NCI-H2081 treated with DMSO at 0.1 percent for 48 hours (cell line): ENCODE data around the gene ANKFY1.
"Not testable (repeated sequence)": the region's sequence is repeated elsewhere in the genome, so short reads cannot be mapped to it uniquely, and the experiment has no call there.

Experiments used
- DNase-seq: peaks from one replicate; lab custom pipeline; 2025; lab: John Stamatoyannopoulos, UW

Gene ANKFY1

GRCh38 chr17:4256952-4257351 is 6.8 kb downstream of the ANKFY1 start:
- DNase-seq = no peak

- DNase-seq = not testable (repeated sequence)
Observed at GRCh38 chr17:4255271-4255670, 8.5 kb downstream of the ANKFY1 start.

DNA sequence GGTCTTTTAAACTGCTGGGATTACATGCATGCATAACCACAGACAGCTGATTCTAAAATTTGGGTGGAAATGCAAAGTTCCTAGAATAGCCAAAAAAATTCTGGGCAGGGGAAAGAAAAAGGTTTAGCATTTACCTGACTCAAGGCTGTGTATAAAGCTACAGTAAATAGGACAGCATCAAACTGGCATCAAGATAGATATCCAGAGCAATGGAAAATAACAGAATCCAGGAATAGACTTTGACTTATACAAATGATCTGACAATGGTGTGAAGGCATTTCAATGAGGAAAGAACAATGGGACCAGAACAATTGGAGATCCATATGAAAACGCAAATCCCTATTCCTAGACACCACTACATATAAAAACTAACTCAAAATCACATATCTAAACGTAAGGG is 12.9 kb downstream of the ANKFY1 start:
- no peak for DNase-seq

DNA sequence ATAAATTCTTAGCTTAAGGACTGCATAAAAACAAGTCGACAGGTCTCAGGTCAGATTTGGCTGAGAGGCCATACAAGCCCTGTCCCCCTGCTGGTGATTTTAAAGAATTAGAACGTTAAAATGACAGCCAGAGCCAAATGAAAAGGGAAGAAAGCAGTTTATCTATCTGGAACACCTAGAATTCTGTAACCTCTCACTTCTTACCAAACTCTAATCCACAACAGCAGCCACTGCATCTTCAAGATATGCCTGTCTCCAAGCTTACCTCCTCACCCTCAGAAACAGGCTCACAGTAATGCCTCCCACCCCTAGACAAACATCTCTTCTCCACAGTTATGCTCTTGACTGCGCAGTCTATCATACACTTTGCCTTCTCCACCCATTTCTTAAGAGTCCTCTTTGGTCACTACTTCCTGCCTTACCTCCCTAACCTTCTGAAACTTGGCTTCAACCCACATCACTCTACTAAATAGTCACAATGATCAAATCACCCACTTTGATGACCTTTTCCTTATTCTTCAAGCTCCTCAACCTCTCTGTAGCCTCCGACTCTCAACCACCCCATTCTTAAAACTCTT is 14.2 kb downstream of the ANKFY1 start:
- DNase-seq = no peak

- no peak for DNase-seq
Observed at GRCh38 chr17:4248504-4249277, 15.1 kb downstream of the ANKFY1 start.

- DNase-seq = no peak
Observed at GRCh38 chr17:4247971-4248388, 15.8 kb downstream of the ANKFY1 start.

- no peak for DNase-seq
Observed at GRCh38 chr17:4247361-4247970, 16.3 kb downstream of the ANKFY1 start.

- no peak for DNase-seq
Observed at GRCh38 chr17:4246674-4247073, 17.1 kb downstream of the ANKFY1 start.

- DNase-seq = no peak
Observed at GRCh38 chr17:4241535-4241934, 22.2 kb downstream of the ANKFY1 start.

- DNase-seq = no peak
Observed at GRCh38 chr17:4236456-4236855, 27.3 kb downstream of the ANKFY1 start.

DNA sequence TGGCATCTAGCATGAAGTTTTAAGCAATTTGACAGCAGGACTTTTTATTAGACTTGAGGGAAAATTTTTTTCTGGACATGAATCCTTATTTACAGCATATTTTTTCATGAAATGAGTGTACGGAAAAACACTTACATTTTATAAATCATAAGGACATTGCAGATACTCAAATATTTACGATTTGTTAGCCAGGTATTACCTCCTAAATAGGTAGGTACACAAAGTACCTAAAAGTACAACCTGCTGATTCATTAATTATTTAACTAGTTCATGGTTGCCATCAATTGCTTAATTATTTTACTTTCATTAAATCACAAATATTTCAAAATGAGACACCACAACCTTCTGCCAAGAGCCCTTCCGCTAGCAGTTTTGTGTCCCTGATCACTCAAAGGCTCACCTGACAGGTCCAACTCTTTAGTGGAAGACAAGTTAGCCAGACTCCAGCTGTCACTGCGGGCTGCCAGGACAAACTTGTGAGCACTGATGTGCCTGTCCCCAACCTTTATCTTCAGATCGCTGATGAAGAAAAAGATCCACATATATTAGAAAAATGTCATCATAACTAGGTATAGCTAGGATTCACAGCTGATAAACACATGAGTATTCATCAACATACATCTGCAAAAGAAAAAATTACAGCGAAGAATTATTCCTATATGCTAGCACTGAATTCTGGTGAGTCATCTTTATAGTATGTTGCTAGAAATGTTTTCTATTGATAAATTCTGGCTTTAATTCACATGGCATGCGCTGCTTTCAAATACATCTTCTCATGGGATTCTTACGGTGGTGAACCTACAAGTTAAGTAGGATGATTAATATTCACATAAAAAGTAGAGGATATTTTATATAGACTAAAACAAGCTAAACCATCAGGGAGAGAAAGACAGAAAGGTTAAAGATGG is 28.2 kb downstream of the ANKFY1 start:
- no peak for DNase-seq

DNA sequence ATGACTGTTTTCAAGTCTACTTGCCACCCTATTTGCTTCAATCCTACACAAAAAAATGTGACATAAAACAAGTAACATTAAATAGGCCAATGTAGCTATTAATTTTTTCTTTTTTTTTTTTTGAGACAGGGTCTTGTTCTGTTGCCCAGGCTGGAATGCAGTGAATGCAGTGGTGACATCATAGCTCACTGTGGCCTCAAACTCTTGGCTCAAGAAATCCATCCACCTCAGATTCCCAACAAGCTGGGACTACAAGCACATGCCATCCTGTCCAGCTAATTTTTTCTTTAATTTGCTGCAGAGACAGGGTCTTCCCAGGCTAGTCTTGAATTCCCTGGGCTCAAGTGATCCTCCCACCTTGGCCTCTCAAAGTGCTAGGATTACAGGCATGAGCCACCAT is 29.4 kb downstream of the ANKFY1 start:
- DNase-seq = no peak

- no peak for DNase-seq
Observed at GRCh38 chr17:4233668-4234258, 30.0 kb downstream of the ANKFY1 start.

DNA sequence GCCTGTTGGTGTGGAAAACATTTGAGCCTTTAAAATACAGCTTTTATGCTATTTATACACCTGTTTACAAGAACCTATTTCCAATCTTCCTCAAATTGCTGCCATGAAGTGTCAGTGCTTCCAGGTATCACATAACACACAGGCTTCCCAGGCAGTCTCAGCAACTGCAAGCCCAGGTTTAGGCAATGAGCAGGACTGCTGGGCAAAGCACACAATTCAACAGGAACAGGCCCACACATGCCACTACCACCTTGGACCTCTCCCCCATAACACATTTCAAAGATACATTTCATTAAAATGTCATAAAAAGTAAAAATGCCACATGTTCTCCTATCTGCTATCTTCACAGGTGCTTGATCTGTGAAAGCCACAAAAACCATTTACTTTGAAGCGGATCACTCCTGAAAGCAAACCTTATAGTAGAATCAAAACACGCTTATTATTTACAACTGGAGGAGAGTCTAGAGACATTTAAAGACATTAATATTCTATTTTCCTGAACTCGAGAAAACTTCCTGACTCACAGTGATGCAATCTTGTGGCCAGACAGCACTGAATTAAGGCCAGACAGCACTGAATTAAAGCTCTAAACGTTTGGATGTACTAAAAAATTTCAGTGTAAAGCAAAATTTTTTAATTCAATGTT is 31.5 kb downstream of the ANKFY1 start:
- no peak for DNase-seq

- DNase-seq = no peak
Observed at GRCh38 chr17:4229627-4230541, 33.9 kb downstream of the ANKFY1 start.

GRCh38 chr17:4221899-4222659 is 41.7 kb downstream of the ANKFY1 start:
- no peak for DNase-seq

- DNase-seq = no peak
Observed at GRCh38 chr17:4221163-4221562, 42.6 kb downstream of the ANKFY1 start.

DNA sequence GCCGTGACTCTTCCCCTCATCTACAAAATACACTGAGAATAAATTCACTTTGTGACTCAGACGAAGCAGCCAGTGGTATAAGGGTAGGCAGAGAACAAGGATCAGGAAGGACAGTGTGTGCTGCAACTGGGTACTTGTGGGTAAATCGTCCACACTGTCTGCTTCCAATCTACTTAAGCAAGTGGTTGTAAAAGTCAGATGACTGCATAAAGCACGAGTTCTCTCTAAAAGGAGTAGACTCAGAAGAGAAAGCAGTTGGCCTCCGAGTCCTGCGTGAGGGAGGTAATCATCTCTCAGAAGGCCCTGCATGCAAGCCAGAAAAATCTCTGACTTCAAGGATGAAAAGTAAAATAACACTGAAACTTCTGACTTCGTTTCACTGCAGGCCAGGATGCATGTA is 43.1 kb downstream of the ANKFY1 start:
- no peak for DNase-seq

- no peak for DNase-seq
Observed at GRCh38 chr17:4219241-4219640, 44.5 kb downstream of the ANKFY1 start.
